K562 (cell line): ENCODE data around the gene PITPNM3. TPM values are rescaled to one million over a fixed set of nuclear protein-coding genes. Genes with fewer than 3 reads are reported as not detected.

Experiments
- BRD4 ChIP-seq: fragments of 200-600 bp; sonication (generic); IDR thresholded peaks from 2 replicates; pipeline ENCODE4 v1.6.1; 2017; ENCODE audit warnings: inconsistent platforms
- CC2D1A ChIP-seq: fragments of 450-650 bp; IDR thresholded peaks from 2 replicates; pipeline ENCODE4 v1.6.1; 2017; ENCODE audit warnings: mild to moderate bottlenecking
- ETV1 ChIP-seq: fragments of 450-650 bp; conservative IDR thresholded peaks from 2 replicates; pipeline ENCODE4 v1.6.1; 2016; ENCODE audit warnings: missing genetic modification characterization, control low read depth, low read depth, missing compliant biosample characterization
- ETV5 ChIP-seq: sonication (generic); formaldehyde crosslinking; IDR thresholded peaks from 2 replicates; pipeline ENCODE4 v1.4.0; 2020; ENCODE audit warnings: low read depth, mild to moderate bottlenecking, missing genetic modification reagents
- FIP1L1 ChIP-seq: fragments of 200-400 bp; formaldehyde crosslinking; IDR thresholded peaks from 2 replicates; pipeline ENCODE4 v1.6.1; 2018; ENCODE audit warnings: mild to moderate bottlenecking, low read depth, low read length; ENCODE audit not compliant: poor library complexity, severe bottlenecking
- FOXA1 ChIP-seq: fragments of 450-650 bp; IDR thresholded peaks from 2 replicates; pipeline ENCODE4 v1.6.1; 2016; ENCODE audit warnings: mild to moderate bottlenecking, borderline replicate concordance
- HSF4 ChIP-seq: fragments of 250-450 bp; sonication (Bioruptor Pico); IDR thresholded peaks from 2 replicates; pipeline ENCODE4 v2.1.2; 2022; ENCODE audit warnings: mild to moderate bottlenecking, moderate library complexity, borderline replicate concordance
- KLF1 ChIP-seq: fragments of 450-650 bp; IDR thresholded peaks from 2 replicates; pipeline ENCODE4 v1.6.1; 2016; ENCODE audit warnings: missing genetic modification characterization, missing compliant biosample characterization
- MITF ChIP-seq: IDR thresholded peaks from 2 replicates; pipeline ENCODE4 v1.6.1; 2014; ENCODE audit warnings: antibody characterized with exemption
- MTA1 ChIP-seq: fragments of 450-650 bp; IDR thresholded peaks from 2 replicates; pipeline ENCODE4 v1.6.1; 2017; ENCODE audit warnings: borderline replicate concordance
- MYNN ChIP-seq, 2 experiments: sonication (generic); formaldehyde crosslinking in 1 of 2; IDR thresholded peaks; 2 replicates each; pipeline versions ENCODE4 v1.5.0 to v1.6.1; 2016 to 2020; ENCODE audit warnings: antibody characterized with exemption in 1 of 2, missing genetic modification reagents in 1 of 2
- NFYB ChIP-seq: IDR thresholded peaks from 2 replicates; pipeline ENCODE4 v1.6.1; 2011; ENCODE audit warnings: mild to moderate bottlenecking, moderate library complexity; ENCODE audit not compliant: insufficient read length; ENCODE audit errors: extremely low read depth
- PURB ChIP-seq: sonication (generic); formaldehyde crosslinking; IDR thresholded peaks from 2 replicates; pipeline ENCODE4 v1.9.0; 2021; ENCODE audit warnings: low read depth, mild to moderate bottlenecking, missing genetic modification reagents
- RBFOX2 ChIP-seq: fragments of 200-400 bp; formaldehyde crosslinking; IDR thresholded peaks from 2 replicates; pipeline ENCODE4 v1.6.1; 2017; ENCODE audit warnings: low read depth, mild to moderate bottlenecking, low read length, moderate library complexity
- SETDB1 ChIP-seq: IDR thresholded peaks from one replicate; pipeline ENCODE4 v1.6.1; 2012; ENCODE audit warnings: low read length, control low read depth, inconsistent platforms
- SMAD3 ChIP-seq: fragments of 450-650 bp; formaldehyde crosslinking; conservative IDR thresholded peaks from 2 replicates; pipeline ENCODE4 v1.4.0; 2020; ENCODE audit warnings: mild to moderate bottlenecking
- STAT5B ChIP-seq: fragments of 250-450 bp; sonication (Bioruptor Pico); IDR thresholded peaks from 2 replicates; pipeline ENCODE4 v1.8.0; 2021; ENCODE audit warnings: mild to moderate bottlenecking, inconsistent platforms
- XRCC5 ChIP-seq: fragments of 200-400 bp; formaldehyde crosslinking; IDR thresholded peaks from 2 replicates; pipeline ENCODE4 v1.6.1; 2017; ENCODE audit warnings: low read depth, mild to moderate bottlenecking, low read length
- ZFP1 ChIP-seq: fragments of 450-650 bp; formaldehyde crosslinking; IDR thresholded peaks from 2 replicates; pipeline ENCODE4 v1.4.0; 2020; ENCODE audit warnings: mild to moderate bottlenecking, mixed read lengths
- ZNF134 ChIP-seq: fragments of 250-450 bp; sonication (Bioruptor Pico); conservative IDR thresholded peaks from 2 replicates; pipeline ENCODE4 v1.4.0; 2020
- ZNF24 ChIP-seq: fragments of 450-650 bp; IDR thresholded peaks from 2 replicates; pipeline ENCODE4 v1.6.1; 2016
- ZNF57 ChIP-seq: fragments of 450-650 bp; formaldehyde crosslinking; IDR thresholded peaks from 2 replicates; pipeline ENCODE4 v1.4.0; 2020; ENCODE audit warnings: mild to moderate bottlenecking, moderate library complexity
- ZNF707 ChIP-seq: fragments of 250-450 bp; sonication (Bioruptor Pico); conservative IDR thresholded peaks from 2 replicates; pipeline ENCODE4 v1.8.0; 2022; ENCODE audit warnings: inconsistent platforms, mild to moderate bottlenecking, moderate library complexity
- ZSCAN32 ChIP-seq: fragments of 450-650 bp; formaldehyde crosslinking; IDR thresholded peaks from 2 replicates; pipeline ENCODE4 v1.4.0; 2020; ENCODE audit warnings: mild to moderate bottlenecking, moderate library complexity
- polyA plus RNA-seq, 8 experiments: library from polyadenylated mRNA; depleted of rRNA in 4 of 8; stranded (reverse) in 5 of 8; unstranded in 3 of 8; fragments of >200 nt; fragmentation: Nextera tagmentation in 2 of 8; fragmentation: Illumina TruSeq in 1 of 8; extraction: Ambion mirVana in 2 of 8; extraction: Trizol in 1 of 8; gene quantifications; 2 replicates each; pipeline versions ENCODE4 v1.2.1 to v1.2.3, GENCODE V29; 2011 to 2014; ENCODE audit warnings: inconsistent platforms in 1 of 8, missing spikeins in 1 of 8
- total RNA-seq, 7 experiments: library from RNA; depleted of rRNA in 6 of 7; stranded (reverse); fragments of >200 nt in 6 of 7; fragmentation: Illumina TruSeq in 2 of 7; extraction: Trizol in 2 of 7; gene quantifications; 2 replicates each; pipeline versions ENCODE4 v1.2.1 to v1.2.3, GENCODE V29; 2011 to 2021; ENCODE audit warnings: low replicate concordance in 1 of 7
- TF ChIP-seq, protein P1 (sequence below): fragments of 150-350 bp; IDR thresholded peaks from 2 replicates; pipeline ENCODE4 v1.6.1; 2014; ENCODE audit warnings: low read depth, mild to moderate bottlenecking, low read length, borderline replicate concordance

Gene PITPNM3
- total and polyA plus RNA-seq, 9 of the 15 experiments (the other 6 are each of a cell fraction or from before 2014, with no cell fraction given): 0.14 to 0.38 (median 0.22) TPM; not detected in 2

DNA sequence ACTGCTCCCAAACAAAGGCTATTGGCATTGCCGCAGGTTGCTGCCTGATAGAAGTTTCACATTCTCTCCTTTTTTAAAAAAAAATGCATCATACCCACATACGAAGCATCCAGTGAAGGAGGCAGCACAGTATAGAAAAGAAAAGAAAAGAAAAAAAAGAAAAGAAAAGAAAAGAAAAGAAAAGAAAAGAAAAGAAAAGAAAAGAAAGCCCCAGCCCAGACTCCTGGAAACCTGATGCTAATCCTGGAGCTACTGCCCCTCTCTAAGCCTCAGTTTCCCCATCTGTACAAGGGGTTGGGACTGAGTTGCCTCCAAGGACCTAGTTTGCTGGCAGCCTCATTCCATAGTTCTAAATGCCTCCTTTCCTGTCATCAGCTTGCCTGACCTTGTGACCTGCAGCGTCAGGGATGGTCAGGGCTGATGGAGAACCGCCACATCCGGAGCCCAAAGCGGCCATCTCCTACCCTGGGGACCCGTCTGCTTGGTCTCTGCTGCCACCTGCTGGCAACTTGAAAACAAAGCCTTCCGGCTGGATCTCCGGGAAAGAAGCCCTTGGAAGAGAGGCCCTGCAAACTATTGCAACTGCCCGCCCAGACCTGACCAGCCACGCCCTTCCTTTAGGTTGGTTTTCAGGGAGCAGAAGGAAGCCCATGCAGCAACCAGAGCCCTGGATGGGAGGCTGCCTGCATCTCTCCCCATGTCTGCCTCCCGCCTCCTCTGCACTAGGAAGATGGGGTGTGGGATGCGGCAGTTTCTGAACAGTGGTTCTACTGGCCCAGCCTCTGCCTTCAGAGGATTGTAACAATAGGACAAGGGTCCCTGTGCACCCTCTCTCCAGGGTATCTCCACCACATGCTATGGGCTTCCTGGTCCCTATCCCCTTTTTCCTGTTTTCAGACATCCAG lies 134.4 kb downstream of the PITPNM3 start (continued):
- TF ChIP-seq FOXA1 (no peak), PURB (CRISPR knock-in tag) (no peak), MITF (no peak), NFYB (no peak), ZFP1 (CRISPR knock-in tag) (no peak), MTA1 (no peak), MYNN (IDR thresholded peaks at IDR 0.05) (no peak), MYNN (CRISPR knock-in tag; IDR thresholded peaks at IDR 0.05) (no peak), RBFOX2 (no peak), ZNF707 (no peak), ZNF134 (CRISPR knock-in tag) (no peak), XRCC5 (no peak), ZNF24 (no peak), SETDB1 (no peak), FIP1L1 (no peak), SMAD3 (CRISPR knock-in tag) (no peak), ZSCAN32 (CRISPR knock-in tag) (no peak), STAT5B (no peak), ZNF57 (no peak), CC2D1A (peak; percentile 42; the same call in 1 of the 2 replicates), HSF4 (CRISPR knock-in tag) (no peak), ETV5 (CRISPR knock-in tag) (peak; percentile 92), ETV1 (tag) (peak; percentile 94), KLF1 (tag) (no peak), BRD4 (no peak)
- TF ChIP-seq, protein P1, sequence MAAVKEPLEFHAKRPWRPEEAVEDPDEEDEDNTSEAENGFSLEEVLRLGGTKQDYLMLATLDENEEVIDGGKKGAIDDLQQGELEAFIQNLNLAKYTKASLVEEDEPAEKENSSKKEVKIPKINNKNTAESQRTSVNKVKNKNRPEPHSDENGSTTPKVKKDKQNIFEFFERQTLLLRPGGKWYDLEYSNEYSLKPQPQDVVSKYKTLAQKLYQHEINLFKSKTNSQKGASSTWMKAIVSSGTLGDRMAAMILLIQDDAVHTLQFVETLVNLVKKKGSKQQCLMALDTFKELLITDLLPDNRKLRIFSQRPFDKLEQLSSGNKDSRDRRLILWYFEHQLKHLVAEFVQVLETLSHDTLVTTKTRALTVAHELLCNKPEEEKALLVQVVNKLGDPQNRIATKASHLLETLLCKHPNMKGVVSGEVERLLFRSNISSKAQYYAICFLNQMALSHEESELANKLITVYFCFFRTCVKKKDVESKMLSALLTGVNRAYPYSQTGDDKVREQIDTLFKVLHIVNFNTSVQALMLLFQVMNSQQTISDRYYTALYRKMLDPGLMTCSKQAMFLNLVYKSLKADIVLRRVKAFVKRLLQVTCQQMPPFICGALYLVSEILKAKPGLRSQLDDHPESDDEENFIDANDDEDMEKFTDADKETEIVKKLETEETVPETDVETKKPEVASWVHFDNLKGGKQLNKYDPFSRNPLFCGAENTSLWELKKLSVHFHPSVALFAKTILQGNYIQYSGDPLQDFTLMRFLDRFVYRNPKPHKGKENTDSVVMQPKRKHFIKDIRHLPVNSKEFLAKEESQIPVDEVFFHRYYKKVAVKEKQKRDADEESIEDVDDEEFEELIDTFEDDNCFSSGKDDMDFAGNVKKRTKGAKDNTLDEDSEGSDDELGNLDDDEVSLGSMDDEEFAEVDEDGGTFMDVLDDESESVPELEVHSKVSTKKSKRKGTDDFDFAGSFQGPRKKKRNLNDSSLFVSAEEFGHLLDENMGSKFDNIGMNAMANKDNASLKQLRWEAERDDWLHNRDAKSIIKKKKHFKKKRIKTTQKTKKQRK: no peak
